Measurements from ENCODE around the gene RUNX2.
"Not testable (repeated sequence)": the region's sequence is repeated elsewhere in the genome, so short reads cannot be mapped to it uniquely, and the experiment has no call there.

RUNX2 gene

GRCh38 chr6:45457141-45457540, 129.0 kb downstream of the RUNX2 start:
- no peak for DNase-seq (ENCODE audit: low read depth)

DNA sequence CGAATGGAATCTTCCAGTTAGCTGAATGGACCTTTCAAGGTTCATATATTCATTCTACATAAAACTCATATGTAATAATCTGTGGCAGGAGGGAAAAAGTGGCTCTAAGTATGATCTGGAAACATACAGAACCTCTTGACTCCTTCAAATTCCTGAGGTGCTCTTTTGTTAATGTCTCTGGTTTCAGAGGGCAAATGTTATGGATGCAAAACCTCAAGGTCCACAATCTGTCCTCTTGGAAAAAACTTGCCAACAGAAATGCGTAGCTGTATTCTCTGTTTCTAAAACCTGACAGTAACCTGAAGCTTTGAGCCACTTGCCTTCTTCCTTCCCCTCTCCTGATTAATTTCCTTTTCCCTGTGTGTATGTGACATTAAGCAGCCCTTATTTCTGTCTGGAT, 130.5 kb downstream of the RUNX2 start:
- no peak for DNase-seq (ENCODE audit: low read depth)

- no peak for DNase-seq (ENCODE audit: low read depth)
These were observed 132.0 kb downstream of the RUNX2 start for GRCh38 chr6:45460166-45460565.

DNA sequence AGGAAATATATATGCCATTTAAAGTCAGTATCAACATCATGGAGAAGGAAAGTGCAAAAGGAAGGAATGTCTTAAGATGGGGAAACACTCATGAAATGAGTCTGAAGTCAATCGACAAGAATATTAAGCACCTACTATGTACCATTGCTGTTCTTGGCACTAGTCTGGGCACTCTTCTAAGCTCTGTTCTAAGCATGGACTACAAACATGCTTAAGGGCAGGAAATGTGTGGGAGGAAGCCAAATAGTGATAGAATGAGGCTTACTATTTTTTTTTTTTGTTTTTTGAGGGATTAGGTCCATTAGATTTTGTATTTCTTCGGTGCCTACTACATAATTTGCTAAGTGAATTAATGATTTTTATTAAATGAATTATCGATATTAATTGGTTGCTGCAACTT, 133.4 kb downstream of the RUNX2 start:
- no peak for DNase-seq (ENCODE audit: low read depth)

- no peak for DNase-seq (ENCODE audit: low read depth)
These were observed 134.3 kb downstream of the RUNX2 start for GRCh38 chr6:45462190-45463134.

- no peak for DNase-seq (ENCODE audit: low read depth)
These were observed 136.6 kb downstream of the RUNX2 start for GRCh38 chr6:45464685-45465084.

- no peak for DNase-seq (ENCODE audit: low read depth)
These were observed 138.6 kb downstream of the RUNX2 start for GRCh38 chr6:45466686-45467085.

- not testable (repeated sequence) for DNase-seq (ENCODE audit: low read depth)
These were observed 139.3 kb downstream of the RUNX2 start for GRCh38 chr6:45467417-45467816.

GRCh38 chr6:45467853-45468252, 139.7 kb downstream of the RUNX2 start:
- DNase-seq (ENCODE audit: low read depth): no peak

- DNase-seq (ENCODE audit: low read depth): no peak
These were observed 141.5 kb downstream of the RUNX2 start for GRCh38 chr6:45469663-45470062.

DNA sequence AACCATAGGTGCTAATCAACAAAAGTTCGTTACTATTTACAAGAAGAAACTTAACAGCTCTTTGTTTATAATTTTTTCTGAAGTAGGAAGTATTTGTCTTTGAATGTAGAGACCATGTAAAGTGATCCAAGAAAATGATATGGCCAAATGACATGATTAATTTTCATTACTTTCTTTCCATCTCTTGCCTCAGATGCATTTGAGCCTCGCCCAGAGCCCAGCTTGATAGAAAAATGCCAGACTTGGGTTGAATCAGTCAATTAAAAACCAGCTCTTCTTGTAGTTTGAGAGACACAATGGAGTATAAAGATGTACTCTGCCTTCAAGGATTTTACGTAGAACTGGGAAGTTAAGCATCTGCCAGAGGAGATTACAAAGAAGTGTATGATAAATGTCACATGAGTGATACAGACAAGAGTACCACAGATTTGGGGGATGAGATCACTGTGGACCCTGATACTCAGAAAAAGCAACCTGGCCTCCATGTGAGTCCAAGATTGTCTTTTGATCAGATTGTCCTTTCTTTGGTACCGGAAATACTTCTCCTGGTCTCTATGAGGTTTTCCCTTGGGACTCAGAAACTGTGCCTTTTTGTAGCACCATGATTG, 142.1 kb downstream of the RUNX2 start:
- DNase-seq (ENCODE audit: low read depth): no peak

DNA sequence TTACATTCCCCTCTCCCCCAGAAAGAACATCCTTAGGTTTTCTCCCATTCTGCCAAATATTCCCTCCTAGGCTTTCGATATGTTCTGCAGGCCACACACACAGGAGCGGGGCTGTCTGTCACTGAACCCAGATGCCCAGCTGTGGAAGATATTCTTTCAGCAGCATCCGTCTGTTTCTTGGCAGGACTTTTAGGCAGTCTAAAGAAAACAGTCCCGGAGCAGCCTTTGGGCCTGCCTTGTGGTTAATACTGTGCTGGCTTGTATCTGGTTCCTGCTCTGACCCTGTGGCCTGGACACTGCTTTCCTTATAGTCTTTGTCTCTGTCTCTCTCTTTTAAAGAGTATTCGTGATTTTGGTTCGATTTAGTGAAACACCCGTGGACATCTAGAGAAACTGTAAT, 144.3 kb downstream of the RUNX2 start:
- no peak for DNase-seq (ENCODE audit: low read depth)

DNA sequence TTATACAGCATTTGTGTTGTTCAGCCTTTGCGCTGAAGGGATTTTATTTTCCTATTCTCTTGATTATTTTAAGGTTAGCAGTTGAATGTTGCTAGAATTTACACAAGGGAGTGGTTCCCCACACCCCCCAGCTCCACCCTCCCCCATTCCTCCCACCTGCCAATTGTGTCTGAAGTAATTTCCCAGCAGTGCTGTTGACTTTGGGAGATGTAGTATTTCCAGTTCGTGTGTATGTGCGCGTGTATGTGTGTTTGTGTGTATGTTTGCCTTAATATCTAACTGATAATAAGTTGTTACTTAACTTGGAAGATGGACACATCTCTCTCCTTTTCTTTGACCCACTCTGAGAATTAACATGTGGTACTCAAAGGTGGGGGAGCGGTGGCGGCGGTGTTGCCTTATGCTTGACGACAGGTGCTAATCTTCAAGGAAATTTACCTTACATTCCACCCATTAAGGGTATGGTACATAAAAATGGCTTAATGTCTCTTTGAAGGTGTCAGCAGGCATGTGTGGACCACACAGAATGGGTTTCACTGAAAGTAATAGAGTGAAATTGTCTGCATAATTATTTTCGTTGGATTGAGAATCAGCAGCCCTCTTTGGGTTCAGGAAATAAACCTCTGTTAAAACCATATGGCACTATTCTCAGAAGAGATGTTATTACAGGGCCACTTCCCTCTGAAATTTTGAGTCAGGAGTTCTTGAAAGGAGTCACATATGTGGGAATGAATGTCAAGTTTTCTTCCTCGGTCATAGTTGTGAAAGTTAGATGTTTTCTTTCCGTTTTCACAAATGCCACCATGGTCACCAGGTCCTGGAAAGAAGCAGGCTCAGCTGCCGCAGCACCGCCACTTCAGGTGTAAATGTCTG, 145.2 kb downstream of the RUNX2 start:
- no peak for DNase-seq (ENCODE audit: low read depth)

- no peak for DNase-seq (ENCODE audit: low read depth)
These were observed 146.2 kb downstream of the RUNX2 start for GRCh38 chr6:45474376-45474775.

- no peak for DNase-seq (ENCODE audit: low read depth)
These were observed 148.2 kb downstream of the RUNX2 start for GRCh38 chr6:45476341-45476740.

- DNase-seq (ENCODE audit: low read depth): no peak
These were observed 149.1 kb downstream of the RUNX2 start for GRCh38 chr6:45477278-45477677.

DNA sequence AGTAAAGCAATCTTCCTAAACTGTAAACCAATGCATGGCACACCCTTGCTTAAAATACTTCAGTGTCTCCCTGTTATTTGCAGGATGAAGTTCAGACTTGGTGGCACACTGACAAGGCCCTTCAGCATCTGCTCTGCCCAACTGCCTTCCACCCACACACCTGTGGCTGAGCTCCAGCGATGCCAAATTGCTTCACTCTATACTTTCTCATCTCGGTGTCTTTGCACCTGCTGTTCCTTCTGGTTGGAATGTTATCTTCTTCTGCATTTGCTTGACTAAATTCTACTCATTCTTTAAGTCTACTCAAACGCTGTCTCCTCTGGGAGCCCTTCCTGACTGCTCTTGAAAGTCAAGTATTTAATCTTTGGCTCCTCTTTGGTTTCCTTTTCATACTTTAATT, 149.7 kb downstream of the RUNX2 start:
- DNase-seq (ENCODE audit: low read depth): no peak

- no peak for DNase-seq (ENCODE audit: low read depth)
These were observed 150.1 kb downstream of the RUNX2 start for GRCh38 chr6:45478240-45478639.

DNA sequence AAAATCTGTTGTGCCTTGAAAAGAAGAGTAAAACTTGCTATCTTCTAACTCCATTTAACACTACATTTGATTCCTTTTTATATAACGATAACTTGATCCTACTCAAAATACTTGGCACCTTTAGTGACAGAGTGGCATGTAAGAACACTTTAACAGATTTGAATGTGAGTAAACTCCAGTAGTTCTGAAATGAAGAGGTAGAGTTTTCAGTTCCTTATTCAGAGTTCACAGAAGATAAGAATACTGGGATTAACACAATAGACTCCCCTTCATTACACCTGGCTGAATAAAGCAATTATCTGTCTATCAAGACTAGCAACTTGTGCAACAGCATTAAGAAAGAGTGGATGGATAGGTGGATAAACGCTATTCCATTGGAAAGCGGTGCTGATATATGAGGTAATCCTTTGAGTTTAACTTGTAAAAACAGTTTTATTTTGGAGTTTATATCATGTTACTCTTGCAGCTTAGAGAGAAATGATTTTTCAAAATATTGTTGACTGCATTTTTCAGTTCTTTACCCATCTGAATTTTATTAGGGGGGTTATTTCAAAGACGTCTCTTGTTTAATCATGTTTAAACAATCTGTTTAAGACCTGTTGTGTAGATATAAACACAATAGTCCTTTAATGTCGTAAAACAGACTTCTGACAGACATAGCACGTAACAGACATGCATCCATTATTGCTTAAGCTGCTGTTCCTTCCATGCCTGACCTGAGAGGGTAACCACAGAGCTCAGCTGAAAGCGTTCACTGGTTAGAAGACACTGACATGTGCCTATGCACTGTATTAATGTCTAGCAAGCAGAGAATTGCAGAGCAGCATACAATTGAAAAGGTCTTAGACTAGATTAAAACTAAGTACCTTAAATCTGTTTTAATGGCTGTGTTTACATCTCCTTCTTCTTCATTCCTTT, 152.0 kb downstream of the RUNX2 start:
- DNase-seq (ENCODE audit: low read depth): no peak

- no peak for DNase-seq (ENCODE audit: low read depth)
These were observed 152.8 kb downstream of the RUNX2 start for GRCh38 chr6:45480752-45481415.

GRCh38 chr6:45483021-45483420, 154.9 kb downstream of the RUNX2 start:
- DNase-seq (ENCODE audit: low read depth): no peak

All from activated T-helper 1 cell treated with Interleukin-2 at 50 U/mL for 16 hours (primary cell).